HCEC 1CT (cell line): Measurements from ENCODE around the gene NXF1.
"Not testable (repeated sequence)": the region's sequence is repeated elsewhere in the genome, so short reads cannot be mapped to it uniquely, and the experiment has no call there.

Source experiments
- DNase-seq: peaks from one replicate; pipeline ENCODE4 v3.0.0-alpha.2; 2017

The NXF1 gene

GRCh38 chr11:62805076-62805892 is at the start of gene NXF1:
Gene NXF1, minus strand, starts transcription at chr11:62805440. Its CDS starts 84 bp downstream, at chr11:62805356.
- DNase-seq = peak; percentile 90

GRCh38 chr11:62854013-62854824 is 49.0 kb upstream of the NXF1 start:
- DNase-seq = no peak

GRCh38 chr11:62853279-62853965 is 48.2 kb upstream of the NXF1 start:
- DNase-seq = no peak

- DNase-seq = no peak
Observed at GRCh38 chr11:62852523-62853188, 47.4 kb upstream of the NXF1 start.

- no peak for DNase-seq
Observed at GRCh38 chr11:62851807-62852522, 46.7 kb upstream of the NXF1 start.

- no peak for DNase-seq
Observed at GRCh38 chr11:62850911-62851806, 45.9 kb upstream of the NXF1 start.

GRCh38 chr11:62847767-62848314 is 42.6 kb upstream of the NXF1 start:
- DNase-seq = no peak

GRCh38 chr11:62846177-62846576 is 40.9 kb upstream of the NXF1 start:
- no peak for DNase-seq

- no peak for DNase-seq
Observed at GRCh38 chr11:62844154-62844553, 38.9 kb upstream of the NXF1 start.

GRCh38 chr11:62843466-62843865 is 38.2 kb upstream of the NXF1 start:
- DNase-seq = no peak

- DNase-seq = not testable (repeated sequence)
Observed at GRCh38 chr11:62842891-62843290, 37.7 kb upstream of the NXF1 start.

- DNase-seq = no peak
Observed at GRCh38 chr11:62842171-62842741, 37.0 kb upstream of the NXF1 start.

GRCh38 chr11:62841361-62842170 is 36.3 kb upstream of the NXF1 start:
- peak; percentile 100 for DNase-seq

GRCh38 chr11:62840721-62841360 is 35.6 kb upstream of the NXF1 start:
- peak; percentile 93 for DNase-seq

GRCh38 chr11:62839050-62839945 is 34.1 kb upstream of the NXF1 start, which contains the start of gene WDR74:
Gene WDR74, minus strand, starts transcription at chr11:62839590. Its CDS starts 20 bp downstream, at chr11:62839570.
- peak; percentile 87 for DNase-seq

GRCh38 chr11:62835336-62835735 is 30.1 kb upstream of the NXF1 start:
- no peak for DNase-seq

- DNase-seq = no peak
Observed at GRCh38 chr11:62832336-62833234, 27.3 kb upstream of the NXF1 start, which contains the start of gene TEX54. Gene TEX54, minus strand, starts transcription at chr11:62832841.
